Dedifferentiated amniotic fluid mesenchymal stem cell (primary cell): ENCODE data around the gene SIPA1L3.
"Not testable (repeated sequence)": the region's sequence is repeated elsewhere in the genome, so short reads cannot be mapped to it uniquely, and the experiment has no call there.

ENCODE experiments used
- DNase-seq: peaks from one replicate; pipeline ENCODE4 v3.0.0-alpha.2; 2016; ENCODE audit errors: extremely low spot score

SIPA1L3 gene

DNA sequence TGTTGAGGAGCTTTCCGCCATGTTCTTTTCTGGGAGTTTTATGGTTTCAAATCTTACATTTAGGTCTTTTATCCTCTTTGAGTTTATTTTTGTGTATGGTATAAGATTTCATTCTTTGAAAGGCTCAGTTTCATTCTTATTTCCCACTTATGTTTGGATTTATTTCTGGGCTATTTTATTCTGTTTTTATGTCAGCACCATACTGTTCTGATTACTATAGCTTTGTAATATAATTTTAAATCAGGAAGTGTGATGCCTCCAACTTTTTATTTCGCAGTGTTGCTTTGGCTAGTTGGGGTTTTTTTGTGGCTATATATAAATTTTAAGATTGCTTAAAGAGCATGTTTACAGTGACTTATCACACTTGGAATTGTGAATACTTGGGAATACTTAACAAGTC lies 135.1 kb downstream of the SIPA1L3 start:
- no peak for DNase-seq

DNA sequence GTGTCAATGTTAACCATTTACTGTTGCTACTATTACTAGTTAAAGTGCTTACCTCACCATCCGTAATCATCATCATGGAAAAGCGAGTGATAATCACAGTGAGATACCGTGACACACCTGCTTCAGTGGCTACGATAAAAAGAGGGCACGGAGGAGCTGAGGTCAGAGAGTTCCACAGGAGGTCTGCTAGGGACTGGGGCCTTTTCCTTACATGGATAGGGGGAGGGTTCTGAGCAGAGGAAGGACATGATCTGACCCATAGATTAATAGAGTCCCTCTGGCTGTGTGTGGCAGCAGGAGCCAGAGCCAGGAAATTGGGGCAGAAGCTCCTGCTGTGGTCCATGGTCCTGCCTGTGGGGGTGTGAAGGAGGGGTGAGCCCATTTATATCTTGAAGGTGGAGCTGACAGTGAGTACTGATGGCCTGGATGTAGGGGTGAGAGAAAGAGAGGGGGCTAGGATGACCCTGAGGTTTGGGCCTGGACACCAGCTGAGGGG lies 136.7 kb downstream of the SIPA1L3 start:
- DNase-seq: no peak

DNA sequence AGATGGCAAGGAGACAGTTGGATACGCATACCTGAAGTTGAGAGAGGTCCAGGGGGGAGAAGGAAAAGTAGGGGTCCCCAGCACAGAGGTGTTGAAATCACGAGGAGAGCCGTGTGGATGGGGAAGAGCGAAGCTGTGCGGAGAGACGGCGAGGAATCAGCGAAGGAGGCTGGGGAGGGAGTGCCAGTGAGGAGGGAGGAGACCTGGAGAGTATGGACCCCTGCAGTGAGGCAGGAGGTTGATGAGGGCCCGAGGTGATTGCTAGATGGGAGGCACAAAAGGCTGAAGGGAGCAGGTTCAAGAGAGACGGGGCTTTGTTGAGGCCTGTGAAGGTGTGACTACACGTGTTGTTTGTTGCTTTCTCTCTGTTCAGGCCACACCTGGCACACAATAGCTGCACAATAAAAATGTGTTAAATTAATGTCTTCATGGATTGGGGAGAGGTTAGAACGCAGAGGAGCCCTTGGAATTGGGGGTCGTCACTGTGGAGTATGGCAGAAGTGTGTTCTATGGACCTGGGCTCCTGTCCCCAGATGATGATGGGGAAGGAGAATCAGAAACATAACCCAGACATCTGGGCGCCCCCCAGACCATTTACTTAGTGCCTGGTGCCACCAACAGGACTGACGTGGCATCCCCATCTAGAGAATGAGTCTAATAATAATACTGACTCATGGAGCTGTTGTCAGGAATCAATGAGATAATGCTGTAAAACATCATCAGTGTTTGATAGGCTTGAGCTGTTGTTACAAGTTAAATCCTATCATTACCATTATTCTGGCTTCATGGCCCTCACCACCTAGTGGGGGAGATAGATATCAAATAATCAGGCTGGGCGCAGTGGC lies 137.5 kb downstream of the SIPA1L3 start:
- DNase-seq: no peak

DNA sequence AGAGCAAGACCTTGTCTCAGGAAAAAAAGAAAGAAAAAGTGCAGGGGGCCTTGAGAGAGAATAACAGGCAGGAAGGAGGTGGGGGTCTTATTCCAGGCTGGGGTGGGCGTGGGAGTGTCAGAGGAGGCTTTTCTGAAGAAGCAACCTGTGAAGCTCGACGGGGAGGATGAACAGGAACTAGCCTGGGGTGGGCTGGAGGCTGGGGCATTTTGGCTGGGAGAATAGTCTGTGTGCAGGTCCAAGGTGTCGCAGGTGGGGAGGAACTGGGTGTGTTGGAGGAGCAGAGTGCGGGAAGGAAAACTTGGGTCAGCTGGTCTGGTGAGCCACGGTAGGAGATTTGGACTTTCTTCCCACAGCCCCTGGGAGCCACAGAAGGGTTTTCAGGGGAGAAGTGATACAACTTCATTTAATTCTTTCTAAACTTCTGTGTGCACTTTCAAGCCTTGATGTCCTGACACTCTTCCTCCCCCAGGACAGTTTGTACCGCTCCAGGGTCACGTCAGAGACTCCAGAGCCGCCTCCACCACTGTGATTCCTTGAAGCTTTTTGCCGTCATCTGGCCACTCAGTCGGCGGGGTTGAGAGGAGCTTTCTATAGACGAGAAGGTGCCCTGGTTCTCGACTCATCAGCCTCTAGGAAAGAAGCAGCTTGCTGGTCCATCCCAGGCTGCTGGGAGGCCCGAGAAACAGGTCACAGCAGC lies 138.7 kb downstream of the SIPA1L3 start:
- DNase-seq: no peak

DNA sequence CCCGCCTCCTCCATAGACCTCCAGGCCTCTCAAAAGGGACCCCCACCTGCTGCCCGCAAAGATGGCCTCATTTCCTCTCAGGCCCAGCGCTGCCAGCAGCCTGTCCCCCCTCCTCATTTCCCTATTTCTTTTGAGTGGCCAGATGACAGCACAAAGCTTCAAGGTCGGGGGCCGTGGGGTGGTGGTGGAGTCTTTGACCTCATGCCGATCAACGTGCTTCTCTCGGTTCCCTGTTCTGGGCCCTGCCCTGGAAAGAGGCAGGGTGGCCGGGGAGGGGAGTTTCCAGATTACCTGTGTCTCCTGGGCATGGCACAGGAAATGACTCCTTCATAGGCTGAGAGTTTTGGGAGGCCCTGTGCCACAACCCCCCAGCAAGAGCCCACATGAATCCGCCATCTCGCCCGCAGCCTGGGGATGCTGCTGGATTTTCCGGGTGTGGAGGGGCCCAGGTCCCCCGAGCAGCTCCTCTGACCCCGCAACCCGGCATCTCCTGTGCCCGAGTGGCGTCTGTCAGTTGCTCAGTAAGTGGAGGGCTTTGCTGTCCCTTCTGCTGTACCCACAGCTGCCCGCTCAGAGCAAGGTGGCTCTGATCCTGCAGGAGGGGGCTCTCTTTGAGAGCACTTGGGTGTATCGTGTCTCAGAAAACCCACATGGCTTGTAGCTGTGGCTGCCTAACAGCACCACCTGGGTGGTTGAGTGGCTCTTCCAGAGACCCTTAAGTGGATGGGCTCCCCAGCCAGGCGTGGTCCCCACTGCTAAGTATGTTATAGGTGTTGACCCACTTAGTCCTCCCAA lies 139.4 kb downstream of the SIPA1L3 start:
- no peak for DNase-seq

DNA sequence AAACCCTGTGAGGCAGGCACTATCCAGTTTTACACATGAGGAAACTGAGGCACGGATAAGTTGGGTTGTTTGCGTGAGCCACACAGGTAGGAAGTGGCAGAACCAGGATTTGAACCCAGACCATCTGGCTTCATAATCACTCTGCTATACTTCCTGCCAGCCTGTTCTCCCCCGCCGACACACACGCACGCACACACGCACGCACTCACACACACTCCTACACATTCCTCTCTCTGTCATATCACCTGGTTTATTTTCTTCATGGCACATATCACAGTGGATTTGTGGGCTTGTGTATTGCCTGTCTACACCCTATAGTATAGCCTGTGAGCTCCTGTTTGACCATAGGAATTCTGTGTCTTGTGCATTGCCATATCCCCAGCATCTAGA lies 140.0 kb downstream of the SIPA1L3 start:
- DNase-seq: no peak

DNA sequence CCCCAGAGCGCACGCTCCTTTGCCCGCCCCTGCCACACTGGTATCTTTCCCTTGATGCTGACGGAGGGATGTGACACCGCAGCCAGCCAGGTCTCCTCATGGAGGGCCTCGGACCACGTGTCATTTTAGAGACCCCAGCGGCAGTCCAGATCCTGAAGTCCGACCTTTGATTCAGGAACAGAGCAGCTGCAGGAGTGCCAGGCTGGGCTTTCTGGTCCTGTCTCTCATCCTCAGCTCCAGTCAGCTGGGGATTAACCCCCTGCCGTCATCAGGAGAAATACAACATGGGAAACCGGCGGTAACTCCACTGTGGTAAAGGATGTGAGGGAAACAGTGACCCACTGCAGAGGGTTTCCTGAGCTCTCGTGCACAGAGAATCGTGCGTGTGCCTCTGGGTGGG lies 140.6 kb downstream of the SIPA1L3 start:
- no peak for DNase-seq

DNA sequence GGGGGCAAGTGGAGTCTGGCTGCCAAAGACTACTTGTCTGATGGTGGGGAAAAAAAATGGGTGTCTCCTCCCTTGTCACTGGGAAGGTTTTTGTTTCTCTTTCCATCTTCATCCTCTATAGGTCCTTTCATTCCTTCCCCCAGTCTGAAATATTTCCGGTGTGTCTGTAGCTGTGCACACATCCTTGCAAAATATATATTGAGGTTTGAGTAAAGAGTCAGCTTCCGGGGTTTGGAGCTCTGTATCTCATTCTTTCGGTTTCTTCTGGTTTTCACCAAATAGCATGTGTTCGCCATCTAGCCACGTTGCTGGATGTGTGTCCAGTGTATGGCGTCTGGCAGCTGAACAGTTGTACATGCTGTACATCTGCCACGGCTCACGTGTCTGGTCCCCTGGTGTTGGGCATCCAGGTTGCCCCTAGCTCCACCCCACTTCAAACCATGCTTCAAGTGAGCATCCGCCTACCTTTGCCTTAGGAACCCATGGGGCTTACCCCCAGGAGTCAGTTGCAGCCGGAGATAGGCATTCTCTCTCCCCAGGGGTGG lies 142.2 kb downstream of the SIPA1L3 start:
- DNase-seq: no peak

DNA sequence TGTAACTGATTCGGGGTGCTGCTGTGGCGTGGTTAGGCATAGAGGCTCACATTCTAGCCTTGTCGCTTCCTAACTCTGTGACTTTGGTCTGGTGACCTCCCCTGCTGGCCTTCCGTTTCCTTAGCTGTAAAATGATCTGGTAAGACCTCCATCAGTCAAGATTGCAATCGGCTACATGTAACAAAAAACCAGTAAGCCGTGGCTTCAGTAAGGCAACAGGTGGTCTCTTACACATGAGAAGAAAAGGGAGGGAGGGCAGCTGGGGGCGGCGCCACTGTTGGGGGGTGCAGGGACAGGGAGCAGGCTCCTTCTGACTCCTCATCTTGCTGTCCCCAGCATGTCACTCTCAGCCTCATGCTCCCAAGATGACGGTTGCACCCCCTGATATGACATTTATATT lies 148.0 kb downstream of the SIPA1L3 start:
- DNase-seq: no peak

DNA sequence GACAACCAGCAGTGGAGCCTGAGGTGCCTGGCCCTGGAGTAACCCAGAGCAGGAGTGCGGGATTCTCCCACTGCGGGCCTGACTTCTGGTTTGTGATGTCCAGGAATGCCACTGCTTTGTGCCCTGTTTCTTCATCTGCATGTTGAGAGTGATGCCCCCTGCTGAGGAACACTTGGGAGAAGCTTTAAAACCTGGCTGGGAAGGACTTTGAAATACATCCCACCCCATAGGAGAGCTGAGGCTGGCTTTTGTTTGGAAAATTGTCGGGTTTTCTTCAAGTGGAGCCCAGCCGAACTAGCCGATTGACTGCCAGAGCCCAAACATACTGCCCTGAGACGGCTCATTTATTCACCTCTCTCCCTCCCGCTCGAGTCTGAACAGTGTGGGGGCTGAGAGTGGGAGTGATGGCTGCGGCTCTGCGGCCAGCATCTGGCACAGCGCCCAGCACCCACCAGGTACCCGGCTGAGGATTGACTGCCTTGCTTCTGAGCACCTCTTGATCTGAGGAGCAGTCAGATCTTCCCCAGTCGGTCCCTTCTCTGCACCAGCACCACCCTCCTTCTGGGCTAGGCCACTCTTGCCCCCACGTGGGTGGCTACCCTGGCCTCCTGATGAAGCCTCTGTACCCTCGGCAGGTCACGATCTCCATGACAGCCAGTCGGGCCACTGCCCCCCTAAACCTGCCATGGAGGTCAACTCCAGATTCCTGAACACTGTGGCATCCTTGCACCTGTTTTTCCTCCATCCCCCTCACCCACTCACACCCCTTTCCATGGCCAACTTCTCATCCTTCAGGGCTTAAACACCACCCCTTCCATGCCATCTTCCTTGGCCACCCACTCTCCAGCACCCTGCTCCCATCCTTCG lies 148.9 kb downstream of the SIPA1L3 start:
- no peak for DNase-seq

DNA sequence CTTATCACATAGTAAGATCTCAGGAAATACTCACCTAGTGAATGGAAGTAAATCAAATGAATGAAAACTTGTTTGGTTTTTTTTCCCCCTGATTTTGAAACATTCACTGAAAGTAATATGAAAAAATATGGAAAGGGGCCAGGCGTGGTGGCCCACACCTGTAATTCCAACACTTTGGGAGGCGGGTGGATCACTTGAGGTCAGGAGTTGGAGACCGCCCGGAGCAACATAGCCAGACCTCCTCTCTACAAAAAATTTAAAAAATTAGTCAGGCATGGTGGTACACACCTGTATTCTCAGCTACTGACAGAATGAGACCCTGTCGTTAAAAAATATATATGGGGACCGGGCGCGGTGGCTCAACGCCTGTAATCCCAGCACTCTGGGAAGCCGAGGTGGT lies 149.6 kb downstream of the SIPA1L3 start:
- DNase-seq: no peak

DNA sequence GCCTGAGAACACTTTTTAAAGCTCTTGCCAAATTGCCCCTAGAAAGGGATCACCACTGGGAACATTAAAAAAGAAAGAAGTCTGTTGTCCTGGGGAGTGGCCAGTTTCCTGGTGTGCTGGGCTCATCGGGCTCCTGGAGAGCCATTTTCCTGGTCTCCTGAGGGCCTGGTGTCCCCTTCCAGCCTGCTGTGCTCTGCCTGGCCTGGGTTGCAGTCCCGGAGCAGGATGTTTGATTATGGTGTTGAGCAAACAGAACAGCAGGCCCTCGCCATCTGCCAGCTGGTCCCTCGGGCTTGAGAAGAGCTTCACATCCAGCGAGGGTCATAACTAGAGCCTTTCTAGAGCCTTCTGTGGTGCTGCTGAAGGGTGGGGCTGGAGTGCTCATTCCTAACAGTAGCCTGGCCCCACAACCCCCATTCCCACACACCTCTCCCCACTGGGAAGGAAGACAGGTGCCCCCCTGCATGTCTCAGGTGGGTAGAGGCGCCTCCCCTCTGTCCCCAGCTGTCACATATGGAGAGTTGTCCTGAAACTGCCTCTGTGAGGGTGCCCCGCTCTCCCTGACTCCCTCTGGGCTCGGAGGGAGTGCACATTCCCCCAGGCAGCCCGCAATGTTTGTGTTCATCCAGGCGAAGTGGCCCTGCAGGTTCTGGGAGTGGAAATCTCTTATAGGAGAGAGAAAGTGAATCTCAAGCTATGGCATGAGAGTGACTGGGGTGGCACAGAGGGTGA lies 151.1 kb downstream of the SIPA1L3 start:
- no peak for DNase-seq

DNA sequence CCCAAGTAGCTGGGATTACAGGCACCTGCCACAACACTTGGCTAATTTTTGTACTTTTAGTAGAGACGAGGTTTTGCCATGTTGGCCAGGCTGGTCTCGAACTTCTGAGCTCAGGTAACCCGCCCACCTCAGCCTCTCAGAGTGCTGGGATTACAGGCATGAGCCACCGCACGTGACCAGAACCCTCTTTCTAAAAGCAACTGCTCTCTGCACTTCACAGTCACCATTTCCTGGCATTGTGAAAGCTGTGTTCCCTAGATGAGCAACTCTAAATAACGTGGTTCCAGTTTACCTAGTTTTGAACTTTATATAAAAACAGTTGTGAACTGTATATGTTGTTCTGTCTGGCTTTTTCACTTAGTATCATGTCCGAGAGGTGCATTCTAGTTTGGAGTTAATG lies 152.9 kb downstream of the SIPA1L3 start:
- DNase-seq: no peak

DNA sequence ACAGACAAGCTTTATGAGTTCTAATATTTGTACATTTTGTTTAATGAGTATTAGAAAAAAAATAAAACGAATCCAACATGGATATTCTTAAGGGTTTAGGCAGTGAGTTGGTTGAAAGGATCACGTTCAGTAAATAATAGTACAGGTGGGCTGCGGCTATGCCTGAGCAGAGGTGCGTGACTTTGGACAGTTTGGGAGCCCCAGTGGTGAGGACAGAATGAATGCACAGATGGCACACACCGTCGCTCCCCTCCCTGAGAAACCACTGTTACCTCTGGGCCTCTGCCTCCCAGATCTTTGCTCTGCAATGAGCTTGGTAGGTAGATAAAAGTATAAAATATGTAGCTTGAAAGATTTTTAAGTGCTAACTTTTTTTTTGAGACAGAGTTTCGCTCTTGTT lies 153.3 kb downstream of the SIPA1L3 start:
- no peak for DNase-seq

DNA sequence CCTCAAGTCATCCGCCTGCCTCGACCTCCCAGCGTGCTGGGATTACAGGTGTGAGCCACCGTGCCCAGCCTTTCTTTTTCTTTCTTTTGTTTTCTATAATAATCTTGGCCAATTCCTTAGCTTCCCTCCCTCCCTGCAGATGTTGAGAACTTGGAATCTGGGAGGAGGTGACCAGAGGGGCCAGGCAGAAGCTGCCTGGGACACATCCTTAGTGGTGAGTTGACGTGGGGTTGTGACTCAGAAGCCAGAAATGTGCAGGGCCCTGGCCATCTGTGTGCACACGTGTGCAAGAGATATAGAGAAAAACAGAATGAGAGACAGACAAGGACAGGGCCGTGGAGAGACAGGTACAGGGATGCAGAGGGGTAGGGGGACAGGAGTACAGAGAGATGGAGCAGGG lies 154.3 kb downstream of the SIPA1L3 start:
- DNase-seq: no peak

DNA sequence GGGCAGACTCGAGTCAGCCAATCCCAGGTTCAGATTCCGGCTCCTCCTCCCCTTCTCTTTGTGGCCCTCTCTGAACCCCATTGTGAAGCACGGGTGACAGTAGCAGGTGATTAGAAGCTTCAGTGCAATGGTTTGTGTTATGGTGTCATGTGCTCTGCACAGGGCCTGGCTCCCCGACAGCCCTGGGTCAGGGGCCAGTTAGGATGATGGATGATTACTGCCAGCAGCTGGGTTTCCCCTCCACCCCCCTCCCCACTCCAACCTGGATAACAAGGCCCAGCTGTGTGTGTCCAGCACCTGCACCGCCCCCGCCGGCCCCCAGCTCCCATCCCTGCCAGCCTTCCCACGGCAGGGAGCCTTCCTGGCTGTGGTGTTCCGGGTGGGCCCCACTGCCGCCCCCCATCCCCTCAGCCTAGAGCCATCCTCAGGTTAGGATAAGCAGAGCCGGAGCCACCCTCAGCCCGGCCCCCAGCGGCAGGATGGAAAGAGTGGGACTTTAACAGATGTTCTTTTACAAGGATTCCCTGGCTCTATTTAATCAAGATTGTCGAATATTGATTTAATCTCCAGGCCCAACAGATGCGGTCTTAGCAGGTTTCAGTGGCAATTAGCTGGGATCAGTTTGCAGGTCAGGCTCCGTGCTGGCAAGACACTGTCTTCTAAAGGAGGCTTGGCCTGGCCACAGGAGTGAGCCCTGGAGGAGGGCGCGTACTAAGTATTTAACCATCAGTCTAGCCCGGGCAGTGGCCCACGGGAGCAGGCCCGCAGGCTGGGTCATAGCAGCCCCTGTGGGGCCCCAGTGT lies 156.2 kb downstream of the SIPA1L3 start:
- no peak for DNase-seq

DNA sequence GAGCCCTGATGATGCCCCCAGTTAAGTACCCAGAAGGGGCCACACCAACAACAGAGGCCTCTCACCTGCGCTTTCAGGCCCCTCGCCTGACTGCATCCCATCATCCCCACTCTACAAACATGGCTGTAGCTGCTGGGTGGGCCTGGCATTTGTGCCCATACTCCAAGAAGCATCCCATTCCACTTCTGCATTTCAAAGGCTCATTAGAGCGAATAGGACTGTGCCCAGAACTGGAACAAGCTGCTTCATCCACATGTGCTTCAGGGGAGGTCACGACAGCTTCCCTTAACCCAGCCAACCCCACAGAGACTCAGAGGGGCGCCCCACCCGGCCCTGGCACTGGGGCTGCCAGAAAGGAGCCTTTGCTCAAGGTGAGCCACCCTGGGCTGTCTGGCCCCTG lies 156.9 kb downstream of the SIPA1L3 start:
- DNase-seq: no peak

DNA sequence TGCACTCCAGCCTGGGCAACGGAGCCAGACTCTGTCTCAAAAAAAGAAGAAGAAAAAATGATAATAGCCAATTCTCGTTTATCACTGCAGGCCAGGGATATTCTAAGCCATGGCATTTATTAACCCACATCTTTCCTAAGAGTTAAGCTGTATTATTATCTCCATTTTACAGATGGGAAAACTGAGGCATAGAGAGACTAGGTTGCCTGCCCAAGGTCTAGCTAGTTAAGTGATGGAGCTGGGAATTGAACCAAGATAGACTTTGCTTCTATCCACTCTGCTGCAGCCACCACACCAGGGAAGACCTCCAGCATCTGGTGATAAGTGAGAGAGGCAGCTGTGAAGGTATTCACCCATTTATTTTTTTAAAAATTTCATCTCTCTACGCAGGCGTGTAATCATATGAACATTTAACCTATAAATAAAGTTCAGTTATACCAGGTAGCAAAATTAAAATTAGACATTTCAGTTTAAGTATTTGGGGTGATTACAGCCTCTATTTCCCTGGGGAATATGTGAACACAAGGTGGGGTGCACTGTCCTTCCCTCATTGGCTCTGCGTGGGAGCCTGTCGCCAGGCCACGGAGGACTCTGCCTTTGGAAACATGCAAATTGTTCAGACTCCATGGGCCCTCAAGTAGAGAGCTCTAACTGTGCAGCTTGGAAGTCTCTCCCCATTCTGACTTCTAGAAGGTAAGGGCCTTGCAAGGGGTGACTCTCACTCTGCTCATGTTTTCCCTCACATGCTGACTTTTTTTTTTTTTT lies 157.8 kb downstream of the SIPA1L3 start:
- DNase-seq: no peak

DNA sequence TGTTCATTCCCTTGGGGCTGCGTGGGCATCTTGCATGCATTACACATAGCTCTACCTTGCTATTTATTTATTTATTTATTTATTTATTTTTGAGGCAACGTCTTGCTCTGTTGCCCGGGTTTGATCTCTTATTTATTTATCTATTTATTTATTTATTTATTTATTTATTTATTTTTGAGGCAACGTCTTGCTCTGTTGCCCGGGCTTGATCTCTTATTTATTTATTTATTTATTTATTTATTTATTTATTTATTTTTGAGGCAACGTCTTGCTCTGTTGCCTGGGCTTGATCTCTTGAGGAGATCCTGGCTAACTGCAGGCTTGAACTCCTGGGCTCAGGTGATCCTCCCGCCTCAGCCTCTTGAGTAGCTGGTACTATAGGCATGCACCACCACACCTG lies 158.8 kb downstream of the SIPA1L3 start:
- DNase-seq: not testable (repeated sequence)
